ENCODE results near the gene RTKN. TPM values are rescaled to one million over a fixed set of nuclear protein-coding genes. Genes with fewer than 3 reads are reported as not detected.
A peak's percentile ranks its signal among the peaks of the same experiment; 100 is the strongest.

RTKN gene
- total RNA-seq, 1 donor from 2014 or later: 11.6 TPM

DNA sequence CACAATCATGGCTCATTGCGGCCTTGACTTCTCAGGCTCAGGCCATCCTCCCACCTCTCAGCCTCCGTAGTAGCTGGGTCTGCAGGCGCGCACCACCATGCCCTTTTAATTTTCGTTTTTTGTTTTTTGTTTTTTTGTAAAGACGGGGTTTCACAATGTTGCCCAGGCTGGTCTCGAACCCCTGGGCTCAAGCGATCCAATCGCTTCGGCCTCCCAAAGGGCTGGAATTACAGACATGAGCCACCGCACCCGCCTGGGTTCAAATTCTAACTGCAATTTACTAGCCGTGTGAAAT is 49.3 kb downstream of the RTKN start:
- H3K36me3 Mint-ChIP-seq (ENCODE audit: low read depth): peaks cover 7% of the 10 kb centered on the region
- TF ChIP-seq CTCF (IDR thresholded peaks at IDR 0.05): no peak
- H3K4me3 Mint-ChIP-seq: peak overlapping the region; percentile 96
- no peak overlapping the region for H3K27ac Mint-ChIP-seq
- DNase-seq (no peak), ATAC-seq (ENCODE audit: low read depth) (no peak)
- ChIA-PET CTCF (interaction anchor here (1.0 to 4.0 kb wide), 9 partner anchors 9 to 568 kb away, joined by 3 to 14 read pairs (median 5); partner anchors contain the start of genes CCDC142, DCTN1, MRPL53 and TTC31), POLR2A (interaction anchor here (0.5 to 1.9 kb wide), 15 partner anchors 22 to 272 kb away, joined by 3 to 18 read pairs (median 5); partner anchors contain the start of genes AUP1, C2orf81, HTRA2 and INO80B)
- peaks cover 6% of the 10 kb centered on the region for H3K4me1 Mint-ChIP-seq
- intact Hi-C loops (cut with micrococcal nuclease): loop anchor here (1.0 to 2.0 kb wide), 6 partner anchors 29 to 194 kb away; partner anchors contain the start of genes AUP1, C2orf81, HTRA2 and TTC31
- no peaks in the 10 kb centered on the region for H3K9me3 Mint-ChIP-seq
- H3K27me3 Mint-ChIP-seq: peaks cover 4% of the 10 kb centered on the region

DNA sequence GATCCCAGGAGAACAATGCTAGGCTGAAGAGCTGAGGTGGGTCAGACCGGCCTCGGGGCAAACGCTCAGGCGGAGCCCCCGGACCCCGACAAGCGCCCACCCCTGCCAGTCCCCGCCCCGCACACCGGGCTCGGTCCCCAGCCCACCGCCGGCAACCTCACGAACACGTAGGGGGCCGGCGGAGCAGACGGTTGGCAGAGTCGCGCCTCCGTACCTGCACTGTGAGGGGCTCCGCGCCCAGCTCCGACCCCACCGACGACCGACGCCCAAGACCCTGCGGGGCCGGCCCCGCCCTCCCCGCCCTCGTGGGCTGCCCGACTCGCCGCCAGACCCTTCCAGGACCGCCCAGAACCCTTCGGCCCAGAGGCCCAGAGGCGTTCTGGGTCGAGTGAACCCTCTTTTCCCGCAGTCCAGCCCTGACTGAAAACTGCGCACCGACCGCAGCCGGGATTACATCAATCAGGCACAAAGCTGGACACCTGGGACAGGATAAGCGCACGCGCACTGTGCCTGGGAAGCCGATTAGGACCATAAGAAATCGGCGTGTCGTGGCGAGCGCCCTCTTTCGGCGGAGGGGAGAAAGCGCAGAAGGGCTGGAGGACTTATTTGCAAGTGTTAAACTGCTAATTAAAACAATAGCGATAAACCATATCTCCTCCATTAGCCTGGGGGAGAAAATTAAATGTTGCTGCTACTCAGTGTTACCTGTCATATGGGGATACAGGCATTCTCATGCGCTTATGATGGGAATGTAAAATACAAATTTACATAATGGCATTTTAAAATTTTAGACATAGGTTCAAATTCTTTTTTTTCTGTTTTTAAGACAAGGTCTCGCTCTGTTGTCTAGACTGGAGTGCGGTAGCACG is 49.9 kb downstream of the RTKN start:
- intact Hi-C loops (cut with micrococcal nuclease): loop anchor here (1.0 to 2.0 kb wide), 8 partner anchors 29 to 655 kb away; partner anchors contain the start of genes AUP1, C2orf81, HTRA2 and TPRKB
- Mint-ChIP-seq H3K9me3 (no peaks in the 10 kb centered on the region), H3K4me3 (peak overlapping the region; percentile 96), H3K27me3 (peaks cover 4% of the 10 kb centered on the region), H3K27ac (peak overlapping the region; percentile 99), H3K36me3 (ENCODE audit: low read depth) (peaks cover 7% of the 10 kb centered on the region), H3K4me1 (peaks cover 6% of the 10 kb centered on the region)
- POLR2A ChIA-PET: interaction anchor here (0.5 to 1.9 kb wide), 21 partner anchors 12 to 441 kb away, joined by 3 to 18 read pairs (median 4); partner anchors contain the start of genes AUP1, C2orf81, HTRA2 and INO80B
- peak; percentile 93 for TF ChIP-seq CTCF (IDR thresholded peaks at IDR 0.05)
- CTCF ChIA-PET: interaction anchor here (0.7 to 4.0 kb wide), 18 partner anchors 9 to 567 kb away, joined by 3 to 14 read pairs (median 4); partner anchors contain the start of genes CCDC142, DCTN1, MRPL53 and TTC31
- DNase-seq: peak; percentile 94
- peak; percentile 89 for ATAC-seq (ENCODE audit: low read depth)

- Mint-ChIP-seq H3K27me3 (peaks cover 4% of the 10 kb centered on the region), H3K4me1 (peaks cover 6% of the 10 kb centered on the region), H3K36me3 (ENCODE audit: low read depth) (peaks cover 7% of the 10 kb centered on the region), H3K27ac (peak overlapping the region; percentile 99), H3K4me3 (peak overlapping the region; percentile 96), H3K9me3 (no peaks in the 10 kb centered on the region)
- ATAC-seq (ENCODE audit: low read depth) (no peak), DNase-seq (no peak)
- no peak for TF ChIP-seq CTCF (IDR thresholded peaks at IDR 0.05)
- ChIA-PET POLR2A (interaction anchor here (0.6 to 1.9 kb wide), 16 partner anchors 12 to 442 kb away, joined by 3 to 18 read pairs (median 5); partner anchors contain the start of genes AUP1, C2orf81, HTRA2 and INO80B), CTCF (interaction anchor here (0.8 to 4.0 kb wide), 16 partner anchors 8 to 567 kb away, joined by 3 to 14 read pairs (median 4); partner anchors contain the start of genes CCDC142, DCTN1, MRPL53 and TTC31)
- intact Hi-C loops (cut with micrococcal nuclease): loop anchor here (1.0 to 2.0 kb wide), 2 partner anchors 67 to 654 kb away; partner anchors contain the start of genes TPRKB and WBP1
Measured at GRCh38 chr2:74391209-74391579, 50.5 kb downstream of the RTKN start.

- intact Hi-C loops (cut with micrococcal nuclease): loop anchor here (1.0 to 2.0 kb wide), 2 partner anchors 68 to 654 kb away; partner anchors contain the start of genes TPRKB and WBP1
- no peak for ATAC-seq (ENCODE audit: low read depth)
- TF ChIP-seq CTCF (IDR thresholded peaks at IDR 0.05): no peak
- H3K9me3 Mint-ChIP-seq: no peaks in the 10 kb centered on the region
- ChIA-PET POLR2A (interaction anchor here (0.8 to 1.9 kb wide), 6 partner anchors 31 to 212 kb away, joined by 3 to 18 read pairs (median 6); partner anchors contain the start of genes AUP1, C2orf81, HTRA2 and MOB1A), CTCF (interaction anchor here (0.9 to 4.0 kb wide), 8 partner anchors 10 to 566 kb away, joined by 3 to 14 read pairs (median 4); partner anchors contain the start of genes DCTN1 and MRPL53)
- H3K4me1 Mint-ChIP-seq: peaks cover 6% of the 10 kb centered on the region
- peaks cover 7% of the 10 kb centered on the region for H3K36me3 Mint-ChIP-seq (ENCODE audit: low read depth)
- H3K27ac Mint-ChIP-seq: no peak overlapping the region
- H3K4me3 Mint-ChIP-seq: peak overlapping the region; percentile 96
- no peak for DNase-seq
- H3K27me3 Mint-ChIP-seq: peaks cover 4% of the 10 kb centered on the region
Measured at GRCh38 chr2:74390606-74391005, 51.1 kb downstream of the RTKN start.

Data from activated B cell treated with CpG ODN at 0.5 μM for 24 hours (primary cell).